DOHH2 (cell line): ENCODE results near the gene MAMDC4.
A peak's percentile ranks its signal among the peaks of the same experiment; 100 is the strongest.

Experiments
- H3F3A ChIP-seq: fragments of 200-600 bp; sonication (generic), shearing (Covaris generic); 2 replicates; pipeline ENCODE4 v1.6.0; 2016; ENCODE audit warnings: antibody characterized with exemption, mild to moderate bottlenecking; ENCODE audit not compliant: control insufficient read depth, insufficient read depth
- H3K27ac ChIP-seq: fragments of 200-600 bp; sonication (generic); 2 replicates; pipeline ENCODE4 v1.5.1; 2014; ENCODE audit warnings: low read depth, mild to moderate bottlenecking, low read length, moderate library complexity
- H3K27me3 ChIP-seq: fragments of 200-600 bp; sonication (generic); 2 replicates; pipeline ENCODE4 v1.6.1; 2014; ENCODE audit warnings: mild to moderate bottlenecking, low read length, mixed read lengths; ENCODE audit not compliant: control insufficient read depth
- H3K36me3 ChIP-seq: fragments of 200-600 bp; sonication (generic); 2 replicates; pipeline ENCODE4 v1.6.1; 2014; ENCODE audit warnings: mild to moderate bottlenecking, low read length, moderate library complexity, mixed read lengths; ENCODE audit not compliant: control insufficient read depth
- H3K4me1 ChIP-seq: fragments of 200-600 bp; sonication (generic); 2 replicates; pipeline ENCODE4 v1.6.1; 2014; ENCODE audit warnings: mild to moderate bottlenecking, low read length, mixed read lengths; ENCODE audit not compliant: control insufficient read depth
- H3K4me2 ChIP-seq: fragments of 200-600 bp; sonication (generic); 2 replicates; pipeline ENCODE4 v1.6.0; 2014; ENCODE audit warnings: mild to moderate bottlenecking, low read length, moderate library complexity
- H3K4me3 ChIP-seq: fragments of 200-600 bp; sonication (generic); 2 replicates; pipeline ENCODE4 v1.5.1; 2014; ENCODE audit warnings: mild to moderate bottlenecking, low read length, mixed read lengths
- H3K79me2 ChIP-seq: fragments of 200-600 bp; sonication (generic); 2 replicates; pipeline ENCODE4 v1.6.1; 2014; ENCODE audit warnings: mild to moderate bottlenecking, low read length, mixed read lengths; ENCODE audit not compliant: control insufficient read depth
- H3K9me2 ChIP-seq: fragments of 200-600 bp; sonication (generic); replicated peaks from 2 replicates; pipeline ENCODE4 v1.6.1; 2014; ENCODE audit warnings: mild to moderate bottlenecking, low read length, mixed read lengths; ENCODE audit not compliant: control insufficient read depth
- H3K9me3 ChIP-seq: fragments of 200-600 bp; sonication (generic); 2 replicates; pipeline ENCODE4 v1.6.1; 2014; ENCODE audit warnings: antibody characterized with exemption, low read length, mixed read lengths; ENCODE audit not compliant: control insufficient read depth, insufficient read depth
- H4K20me1 ChIP-seq: fragments of 200-600 bp; sonication (generic); 2 replicates; pipeline ENCODE4 v1.6.0; 2014; ENCODE audit warnings: low read depth, mild to moderate bottlenecking, antibody characterized with exemption, low read length, moderate library complexity; ENCODE audit not compliant: control insufficient read depth, insufficient read depth
- EZH2phosphoT487 ChIP-seq: fragments of 200-600 bp; sonication (generic); IDR thresholded peaks from 2 replicates; pipeline ENCODE4 v1.6.1; 2017; ENCODE audit warnings: borderline replicate concordance, mild to moderate bottlenecking, antibody characterized with exemption, low read length, moderate library complexity, mixed read lengths
- TF ChIP-seq, protein P1 (sequence below): fragments of 200-600 bp; sonication (generic); IDR thresholded peaks from one replicate; pipeline ENCODE4 v1.5.1; 2014; ENCODE audit warnings: antibody characterized with exemption, mild to moderate bottlenecking, low read depth, low read length; ENCODE audit not compliant: poor library complexity, severe bottlenecking

MAMDC4 gene

DNA sequence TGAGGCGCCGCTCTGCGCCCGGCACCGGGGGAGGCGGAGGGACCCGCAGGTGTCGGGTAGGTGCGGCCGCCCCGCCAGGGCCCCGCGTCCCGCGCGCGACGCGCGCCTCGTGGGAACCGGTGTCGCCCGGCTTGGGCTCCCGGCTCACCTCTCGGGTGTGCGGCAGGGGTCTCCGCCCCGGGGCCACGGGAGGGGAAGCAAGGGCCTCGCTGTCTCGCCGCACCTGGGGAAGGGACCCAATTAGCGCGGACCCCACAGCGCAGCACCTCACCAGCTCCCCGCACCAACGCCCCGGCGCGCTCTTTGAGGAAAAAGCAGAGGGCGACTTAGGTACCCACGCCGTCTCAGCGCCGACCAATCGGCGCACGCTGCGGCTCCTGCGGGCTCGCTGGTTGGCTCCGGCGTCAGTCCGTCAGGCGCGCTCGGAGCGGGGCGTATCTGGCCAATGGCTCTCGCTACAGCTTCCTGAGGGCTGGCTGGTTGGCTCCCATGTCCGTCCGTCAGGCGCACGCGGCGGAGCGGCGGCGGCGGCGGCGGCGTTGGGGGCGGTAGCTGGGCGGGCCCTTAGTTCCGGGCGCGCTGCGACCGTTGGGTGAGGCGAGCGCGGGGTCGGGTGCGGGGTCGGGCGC lies 33.9 kb downstream of the MAMDC4 start, which contains the start of gene TRAF2:
TRAF2 (plus strand) TSS at position 567 of the 629 bp plus-strand sequence. CDS start 12,225 bp downstream, outside the sequence.
- H3K36me3 ChIP-seq = peaks cover 33% of the 10 kb centered on the region
- no peaks in the 10 kb centered on the region for H3K9me2 ChIP-seq
- H3K27me3 ChIP-seq = peaks cover 5% of the 10 kb centered on the region; the same call in 1 of the 2 replicates
- H3K27ac ChIP-seq = peak within 1 kb of the TSS; percentile 49
- H3K9me3 ChIP-seq = no peaks in the 10 kb centered on the region
- H3K4me2 ChIP-seq = peak within 1 kb of the TSS; percentile 92
- no peaks in the 10 kb centered on the region for H3F3A ChIP-seq
- TF ChIP-seq, protein P1, sequence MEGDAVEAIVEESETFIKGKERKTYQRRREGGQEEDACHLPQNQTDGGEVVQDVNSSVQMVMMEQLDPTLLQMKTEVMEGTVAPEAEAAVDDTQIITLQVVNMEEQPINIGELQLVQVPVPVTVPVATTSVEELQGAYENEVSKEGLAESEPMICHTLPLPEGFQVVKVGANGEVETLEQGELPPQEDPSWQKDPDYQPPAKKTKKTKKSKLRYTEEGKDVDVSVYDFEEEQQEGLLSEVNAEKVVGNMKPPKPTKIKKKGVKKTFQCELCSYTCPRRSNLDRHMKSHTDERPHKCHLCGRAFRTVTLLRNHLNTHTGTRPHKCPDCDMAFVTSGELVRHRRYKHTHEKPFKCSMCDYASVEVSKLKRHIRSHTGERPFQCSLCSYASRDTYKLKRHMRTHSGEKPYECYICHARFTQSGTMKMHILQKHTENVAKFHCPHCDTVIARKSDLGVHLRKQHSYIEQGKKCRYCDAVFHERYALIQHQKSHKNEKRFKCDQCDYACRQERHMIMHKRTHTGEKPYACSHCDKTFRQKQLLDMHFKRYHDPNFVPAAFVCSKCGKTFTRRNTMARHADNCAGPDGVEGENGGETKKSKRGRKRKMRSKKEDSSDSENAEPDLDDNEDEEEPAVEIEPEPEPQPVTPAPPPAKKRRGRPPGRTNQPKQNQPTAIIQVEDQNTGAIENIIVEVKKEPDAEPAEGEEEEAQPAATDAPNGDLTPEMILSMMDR = no peak
- no peak for TF ChIP-seq EZH2phosphoT487
- H3K4me3 ChIP-seq = peak within 1 kb of the TSS; percentile 79
- H3K79me2 ChIP-seq = peaks cover 56% of the 10 kb centered on the region
- H4K20me1 ChIP-seq = peaks cover 3% of the 10 kb centered on the region; the same call in 1 of the 2 replicates
- H3K4me1 ChIP-seq = peaks cover 24% of the 10 kb centered on the region

DNA sequence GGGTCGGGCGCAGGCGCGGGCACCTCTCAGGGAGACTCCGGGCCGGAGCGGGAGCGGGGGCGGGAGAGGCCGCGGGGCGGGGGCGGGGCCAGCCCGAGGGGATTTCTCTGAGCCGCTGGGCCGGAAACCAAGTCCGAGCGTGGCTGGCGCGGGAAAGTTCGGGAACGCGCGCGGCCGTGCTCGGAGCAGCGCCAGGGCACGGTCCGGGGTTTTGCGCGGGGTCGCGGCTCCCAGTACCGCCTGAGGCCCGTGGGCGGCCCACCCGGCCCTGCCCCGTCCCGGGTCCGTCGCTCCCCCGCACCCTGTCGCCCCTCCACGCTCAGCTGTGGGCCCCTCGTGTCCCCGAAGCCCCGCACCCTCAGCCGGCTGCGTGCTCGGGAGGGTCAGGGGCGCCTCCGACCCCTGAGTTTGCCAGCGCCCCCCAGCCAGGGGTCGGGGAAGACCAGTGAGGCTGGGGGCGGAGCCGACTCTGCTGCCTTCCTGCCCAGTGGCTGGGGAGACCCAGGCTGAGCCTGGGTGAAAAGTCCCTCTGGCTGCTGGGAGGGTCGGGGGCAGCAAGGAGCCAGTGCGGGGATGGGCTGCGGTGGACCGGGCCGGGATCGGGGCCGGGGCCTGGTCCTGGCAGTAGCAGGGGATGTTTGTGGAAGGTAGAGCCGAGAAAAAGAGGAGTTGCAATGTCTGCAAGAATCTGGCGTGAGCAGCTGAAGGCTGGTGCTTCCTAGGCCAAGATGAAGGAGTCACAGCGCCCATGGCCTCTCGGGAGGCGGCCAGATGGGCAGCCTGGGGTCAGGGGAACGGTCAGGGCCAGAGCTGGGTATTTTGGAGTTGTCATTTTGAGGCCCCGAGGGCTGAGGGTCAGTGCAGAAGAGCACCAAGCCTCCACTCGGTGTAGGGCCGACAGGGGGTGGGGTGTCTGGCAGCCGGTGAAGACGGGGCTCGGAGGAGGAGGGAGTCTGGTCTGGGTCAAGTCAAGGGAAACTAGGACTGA lies 34.8 kb downstream of the MAMDC4 start:
- no peaks in the 10 kb centered on the region for H3K9me2 ChIP-seq
- peaks cover 3% of the 10 kb centered on the region; the same call in 1 of the 2 replicates for H4K20me1 ChIP-seq
- peaks cover 64% of the 10 kb centered on the region for H3K79me2 ChIP-seq
- no peaks in the 10 kb centered on the region for H3F3A ChIP-seq
- H3K27ac ChIP-seq = peak overlapping the region; percentile 49
- peak overlapping the region; percentile 64 for H3K4me2 ChIP-seq
- TF ChIP-seq EZH2phosphoT487 = no peak
- TF ChIP-seq, protein P1 = no peak
- no peaks in the 10 kb centered on the region for H3K27me3 ChIP-seq
- no peaks in the 10 kb centered on the region for H3K9me3 ChIP-seq
- peaks cover 24% of the 10 kb centered on the region for H3K4me1 ChIP-seq
- peak overlapping the region; percentile 79 for H3K4me3 ChIP-seq
- peaks cover 39% of the 10 kb centered on the region for H3K36me3 ChIP-seq

DNA sequence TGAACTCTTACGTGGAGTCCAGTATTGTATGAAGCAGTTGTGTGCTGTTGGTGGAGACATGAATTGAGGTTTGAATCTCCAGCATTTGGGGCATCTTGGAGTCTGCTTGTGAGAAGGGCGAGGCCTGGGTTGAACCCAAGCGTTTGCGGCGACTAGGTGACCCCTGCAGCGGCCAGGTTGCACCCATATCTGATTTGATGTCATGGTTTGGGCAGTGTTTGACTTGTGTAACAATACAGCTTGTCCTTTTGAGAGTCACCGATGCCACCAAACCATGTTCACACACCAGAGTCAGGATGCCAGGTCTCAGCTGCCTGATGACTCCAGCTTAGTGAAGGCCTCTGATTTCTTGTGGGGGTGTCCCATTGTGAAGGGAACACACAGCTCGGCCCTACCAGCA lies 36.3 kb downstream of the MAMDC4 start:
- no peak for TF ChIP-seq EZH2phosphoT487
- TF ChIP-seq, protein P1 = no peak

More for the DNA sequence above, 36.3 kb downstream of the MAMDC4 start:
- no peak overlapping the region for H3K4me3 ChIP-seq
- peaks cover 3% of the 10 kb centered on the region; the same call in 1 of the 2 replicates for H4K20me1 ChIP-seq
- H3K9me3 ChIP-seq = no peaks in the 10 kb centered on the region
- H3K27ac ChIP-seq = no peak overlapping the region
- H3F3A ChIP-seq = no peaks in the 10 kb centered on the region
- no peaks in the 10 kb centered on the region for H3K27me3 ChIP-seq
- H3K9me2 ChIP-seq = no peaks in the 10 kb centered on the region
- peaks cover 80% of the 10 kb centered on the region for H3K79me2 ChIP-seq
- H3K4me1 ChIP-seq = peaks cover 19% of the 10 kb centered on the region
- peaks cover 45% of the 10 kb centered on the region for H3K36me3 ChIP-seq
- peak overlapping the region; percentile 64; the same call in 1 of the 2 replicates for H3K4me2 ChIP-seq
